Measurements from ENCODE around the gene HERPUD1.
A peak's percentile ranks its signal among the peaks of the same experiment; 100 is the strongest.
"Not testable (repeated sequence)": the region's sequence is repeated elsewhere in the genome, so short reads cannot be mapped to it uniquely, and the experiment has no call there.

Gene HERPUD1

GRCh38 chr16:56934599-56935145, 2.7 kb downstream of the HERPUD1 start:
- not testable (repeated sequence) for DNase-seq (ENCODE audit: low read depth in 2 of 2)

GRCh38 chr16:56935201-56935600, 3.3 kb downstream of the HERPUD1 start:
- DNase-seq (ENCODE audit: low read depth in 2 of 2), result no peak

- no peak for DNase-seq (ENCODE audit: low read depth in 2 of 2)
Measured at GRCh38 chr16:56936491-56936890, 4.5 kb downstream of the HERPUD1 start.

GRCh38 chr16:56936950-56937349, 5.0 kb downstream of the HERPUD1 start:
- no peak for DNase-seq (ENCODE audit: low read depth in 2 of 2)

- DNase-seq (ENCODE audit: low read depth in 2 of 2), result no peak
Measured at GRCh38 chr16:56938664-56939513, 6.9 kb downstream of the HERPUD1 start.

GRCh38 chr16:56939801-56940200, 7.9 kb downstream of the HERPUD1 start:
- DNase-seq (ENCODE audit: low read depth in 2 of 2), result no peak

- no peak for DNase-seq (ENCODE audit: low read depth in 2 of 2)
Measured at GRCh38 chr16:56941092-56941491, 9.2 kb downstream of the HERPUD1 start.

GRCh38 chr16:56941856-56942331, 10.0 kb downstream of the HERPUD1 start:
- no peak for DNase-seq (ENCODE audit: low read depth in 2 of 2)

- DNase-seq (ENCODE audit: low read depth in 2 of 2), result no peak
Measured at GRCh38 chr16:56943761-56944375, 11.9 kb downstream of the HERPUD1 start.

- DNase-seq (ENCODE audit: low read depth in 2 of 2), result peak in 1 of 2 donors; percentile 32
Measured at GRCh38 chr16:56944954-56945839, 13.3 kb downstream of the HERPUD1 start.

- no peak for DNase-seq (ENCODE audit: low read depth in 2 of 2)
Measured at GRCh38 chr16:56945847-56946527, 14.0 kb downstream of the HERPUD1 start.

GRCh38 chr16:56946767-56947603, 15.0 kb downstream of the HERPUD1 start:
- no peak for DNase-seq (ENCODE audit: low read depth in 2 of 2)

- no peak for DNase-seq (ENCODE audit: low read depth in 2 of 2)
Measured at GRCh38 chr16:56947604-56947995, 15.7 kb downstream of the HERPUD1 start.

GRCh38 chr16:56948234-56948633, 16.3 kb downstream of the HERPUD1 start:
- DNase-seq (ENCODE audit: low read depth in 2 of 2), result no peak

GRCh38 chr16:56950051-56950450, 18.1 kb downstream of the HERPUD1 start:
- no peak for DNase-seq (ENCODE audit: low read depth in 2 of 2)

GRCh38 chr16:56950455-56950854, 18.5 kb downstream of the HERPUD1 start:
- DNase-seq (ENCODE audit: low read depth in 2 of 2), result no peak

GRCh38 chr16:56950881-56951771, 19.2 kb downstream of the HERPUD1 start:
- peak; percentile 34 to 55 for DNase-seq (ENCODE audit: low read depth in 2 of 2)

- DNase-seq (ENCODE audit: low read depth in 2 of 2), result no peak
Measured at GRCh38 chr16:56953006-56953405, 21.1 kb downstream of the HERPUD1 start.

- DNase-seq (ENCODE audit: low read depth in 2 of 2), result no peak
Measured at GRCh38 chr16:56956076-56956475, 24.1 kb downstream of the HERPUD1 start.

All from stimulated activated CD4-positive, alpha-beta T cell treated with anti-CD3 and anti-CD28 coated beads, Interleukin-1b, Interleukin-23, amount 100 ng/mL, for 4 hours (primary cell).